Measurements from ENCODE around the gene PDHX. TPM values are rescaled to one million over a fixed set of nuclear protein-coding genes. Genes with fewer than 3 reads are reported as not detected.

PDHX gene
- total and polyA plus RNA-seq, 2 of the 4 experiments (the other 2 are of a cell fraction), result 19.8 to 26.7 TPM

- intact Hi-C loops (cut with micrococcal nuclease), result loop anchor here (10.0 kb wide), 1 partner anchor 295 kb away; no protein-coding TSS in a partner anchor
- Histone ChIP-seq H2AFZ (replicated peaks; ENCODE audit: low read length, poor library complexity) (no peak overlapping the region), H2BK15ac (ENCODE audit: low read depth, low read length) (peak overlapping the region; percentile 55; the same call in 1 of the 3 replicates), H4K5ac (ENCODE audit: low read depth, low read length) (peak overlapping the region; percentile 53; the same call in 1 of the 2 replicates), H3K27ac (ENCODE audit: insufficient read depth, low read length) (peak overlapping the region; percentile 27; the same call in 1 of the 2 replicates), H2AK9ac (replicated peaks; ENCODE audit: low read depth, low read length, poor library complexity) (no peak overlapping the region), H2BK5ac (ENCODE audit: low read depth, low read length, poor library complexity, severe bottlenecking) (peak overlapping the region; percentile 55), H2AK5ac (ENCODE audit: low read depth, low read length) (no peak overlapping the region; the same call in 1 of the 2 replicates), H3K36me3 (ENCODE audit: control insufficient read depth, insufficient read depth, low read length) (no peaks in the 10 kb centered on the region), H3K14ac (replicated peaks; ENCODE audit: low read depth, low read length) (no peak overlapping the region; the same call in 1 of the 2 replicates), H2BK20ac (ENCODE audit: low read depth, low read length) (peak overlapping the region; percentile 63; the same call in 1 of the 2 replicates), H2BK120ac (ENCODE audit: low read depth, low read length) (peak overlapping the region; percentile 63), H3K4me1 (ENCODE audit: control insufficient read depth, insufficient read depth, low read length) (peaks cover 30% of the 10 kb centered on the region), H3K4me2 (ENCODE audit: low read depth, low read length) (peak overlapping the region; percentile 31; the same call in 1 of the 2 replicates), H3K79me1 (ENCODE audit: low read depth in 1 of 2, low read length in 2 of 2) (peaks cover 10 to 31% of the 10 kb centered on the region in 2 experiments; a peak in 2 of 4 replicates), H3K4me3 (ENCODE audit: insufficient read depth, low read depth, low read length) (no peak overlapping the region), H3K18ac (ENCODE audit: low read depth, low read length) (peak overlapping the region; percentile 54; the same call in 1 of the 2 replicates), H4K20me1 (ENCODE audit: insufficient read depth, low read length) (no peaks in the 10 kb centered on the region), H4K8ac (ENCODE audit: low read depth in 2 of 2, low read length in 2 of 2) (peak overlapping the region in 1 of 2 experiments; percentile 37; a peak in 2 of 4 replicates), H3K9ac (ENCODE audit: low read depth, low read length) (no peak overlapping the region), H3K56ac (ENCODE audit: extremely low read depth, insufficient read depth, low read length) (no peak overlapping the region), H3K27me3 (ENCODE audit: control insufficient read depth, insufficient read depth, low read length) (no peaks in the 10 kb centered on the region), H3K23ac (ENCODE audit: low read depth, low read length) (no peak overlapping the region), H3K9me1 (ENCODE audit: insufficient read depth, low read length) (peaks cover 20% of the 10 kb centered on the region), H3K4ac (ENCODE audit: low read depth, low read length) (no peak overlapping the region; the same call in 1 of the 2 replicates), H4K91ac (ENCODE audit: insufficient read depth, low read depth, low read length) (peak overlapping the region; percentile 19), H3K9me3 (ENCODE audit: control insufficient read depth, insufficient read depth, low read length) (no peaks in the 10 kb centered on the region)
- POLR2A ChIA-PET (ENCODE audit: unreplicated experiment), result interaction anchor here (1.0 kb wide), 1 partner anchor 130 kb away, joined by 4 read pairs; the partner anchor contains the start of gene CD44
- no peak for TF ChIP-seq CHD1 (IDR thresholded peaks at IDR 0.05; ENCODE audit: low read depth, low read length)
- TF ChIP-seq BHLHE40 (IDR thresholded peaks at IDR 0.05; ENCODE audit: low read depth, low read length), result no peak
- TF ChIP-seq CEBPB (IDR thresholded peaks at IDR 0.05; ENCODE audit: low read depth, low read length), result peak; percentile 86
- TF ChIP-seq RAD21 (IDR thresholded peaks at IDR 0.05; ENCODE audit: low read length), result no peak
- TF ChIP-seq FOS (IDR thresholded peaks at IDR 0.05; ENCODE audit: low read depth, low read length), result no peak
- TF ChIP-seq USF2 (IDR thresholded peaks at IDR 0.05; ENCODE audit: low read depth, low read length), result no peak
- TF ChIP-seq, protein P1, sequence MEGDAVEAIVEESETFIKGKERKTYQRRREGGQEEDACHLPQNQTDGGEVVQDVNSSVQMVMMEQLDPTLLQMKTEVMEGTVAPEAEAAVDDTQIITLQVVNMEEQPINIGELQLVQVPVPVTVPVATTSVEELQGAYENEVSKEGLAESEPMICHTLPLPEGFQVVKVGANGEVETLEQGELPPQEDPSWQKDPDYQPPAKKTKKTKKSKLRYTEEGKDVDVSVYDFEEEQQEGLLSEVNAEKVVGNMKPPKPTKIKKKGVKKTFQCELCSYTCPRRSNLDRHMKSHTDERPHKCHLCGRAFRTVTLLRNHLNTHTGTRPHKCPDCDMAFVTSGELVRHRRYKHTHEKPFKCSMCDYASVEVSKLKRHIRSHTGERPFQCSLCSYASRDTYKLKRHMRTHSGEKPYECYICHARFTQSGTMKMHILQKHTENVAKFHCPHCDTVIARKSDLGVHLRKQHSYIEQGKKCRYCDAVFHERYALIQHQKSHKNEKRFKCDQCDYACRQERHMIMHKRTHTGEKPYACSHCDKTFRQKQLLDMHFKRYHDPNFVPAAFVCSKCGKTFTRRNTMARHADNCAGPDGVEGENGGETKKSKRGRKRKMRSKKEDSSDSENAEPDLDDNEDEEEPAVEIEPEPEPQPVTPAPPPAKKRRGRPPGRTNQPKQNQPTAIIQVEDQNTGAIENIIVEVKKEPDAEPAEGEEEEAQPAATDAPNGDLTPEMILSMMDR (conservative IDR thresholded peaks at IDR 0.05; ENCODE audit: low read depth, low read length), result 0 out of 2 replicates have a peak, but pooled peaks have one; percentile 3
- no peak for TF ChIP-seq MXI1 (IDR thresholded peaks at IDR 0.05; ENCODE audit: borderline replicate concordance, low read depth, low read length)
- no peak for TF ChIP-seq POLR2A (IDR thresholded peaks at IDR 0.05; ENCODE audit: low read depth, low read length)
- no peak for TF ChIP-seq RFX5 (IDR thresholded peaks at IDR 0.05; ENCODE audit: low read depth, low read length)
- TF ChIP-seq NFE2L2 (IDR thresholded peaks at IDR 0.05; ENCODE audit: low read depth, low read length), result no peak
- no peak for TF ChIP-seq ELK1 (IDR thresholded peaks at IDR 0.05; ENCODE audit: borderline replicate concordance, low read depth, low read length)
- CTCF ChIA-PET, result no interaction called here
- peak; percentile 22 for ATAC-seq (ENCODE audit: low read depth)
- no TSS peak for BruUV-seq (replicated peaks)
- WGBS, 2 experiments (ENCODE audit: extremely low coverage in 2 of 2, insufficient read length in 1 of 2), result no CpG with 5 or more reads among the region's 5 CpGs
- dilution Hi-C loops (cut with HindIII; ENCODE audit: low sequenced_read_pairs, unreplicated experiment), result no loop called here
- in situ Hi-C loops (cut with MboI; ENCODE audit: low sequenced_read_pairs), result no loop called here
- DNase-seq, result peak; percentile 74
Measured at GRCh38 chr11:35009191-35009943, 92.9 kb downstream of the PDHX start.
